Adrenal gland (tissue), 12 donors: ENCODE results near the gene ALOX5. TPM values are rescaled to one million over a fixed set of nuclear protein-coding genes. Genes with fewer than 3 reads are reported as not detected.

Experiments
- DNase-seq, 7 donors: peaks; one replicate each; pipeline ENCODE4 v3.0.0-alpha.2; 2019 to 2020
- H3K27ac ChIP-seq, 5 donors: fragments of 200-600 bp; sonication (generic) in 4 of 5; 1 replicate in 3 of 5; 2 replicates in 2 of 5; pipeline versions ENCODE4 v1.5.1 to v1.8.0; 2016 to 2020; ENCODE audit warnings: mild to moderate bottlenecking in 1 of 5
- H3K27me3 ChIP-seq: fragments of 200-600 bp; 2 replicates; pipeline ENCODE4 v1.8.0; 2021
- H3K36me3 ChIP-seq, 2 donors: fragments of 200-600 bp; replicated peaks in 1 of 2; 1 replicate in 1 of 2; 2 replicates in 1 of 2; pipeline versions ENCODE4 v1.5.1 to v1.8.0; 2018 to 2022
- H3K4me1 ChIP-seq, 2 donors: fragments of 200-600 bp; replicated peaks in 1 of 2; 1 replicate in 1 of 2; 2 replicates in 1 of 2; pipeline versions ENCODE4 v1.5.1 to v1.8.0; 2018 to 2021
- H3K4me3 ChIP-seq, 4 donors: fragments of 200-600 bp; sonication (generic) in 3 of 4; one replicate each; pipeline ENCODE4 v1.5.1; 2016 to 2018
- H3K9me3 ChIP-seq, 3 donors: fragments of 200-600 bp; sonication (generic) in 1 of 3; replicated peaks in 1 of 3; 1 replicate in 2 of 3; 2 replicates in 1 of 3; pipeline versions ENCODE4 v1.5.1 to v1.8.0; 2016 to 2021
- POLR2A ChIP-seq, 2 donors: fragments of 450-650 bp; IDR thresholded peaks; one replicate each; pipeline ENCODE4 v1.6.1; 2017; ENCODE audit warnings: antibody characterized with exemption in 2 of 2, mild to moderate bottlenecking in 2 of 2, moderate library complexity in 1 of 2
- WGBS, 4 donors: extraction: QIAGEN DNeasy Blood & Tissue Kit in 2 of 4; methylation state at CpG; one replicate each; pipeline versions ENCODE4 v1.1.5 to v1.1.7; 2013 to 2017; 5-methylcytosine and 5-hydroxymethylcytosine counted together
- intact Hi-C, 2 donors: fragments of 100-400 bp; cut with DNase I; formaldehyde crosslinking; loops; one replicate each; pipeline versions ENCODE4 v1.14.1 to v1.15.0; 2022 to 2023
- polyA plus RNA-seq, 3 donors: library from polyadenylated mRNA; stranded (reverse); fragments of 200-250 nt in 2 of 3; fragments of 350-450 nt in 1 of 3; fragmentation: Illumina TruSeq in 1 of 3; extraction: RNeasy Lipid Tissue Mini Kit (QIAGEN cat#74804) in 1 of 3; gene quantifications; one replicate each; pipeline ENCODE4 v1.2.3, GENCODE V29; 2013 to 2014
- total RNA-seq, 9 donors: library from RNA; depleted of rRNA in 4 of 9; stranded (reverse); fragments of >200 nt in 4 of 9; fragments of 120-200 nt in 1 of 9; fragmentation: NEBNext Ultra II Directional in 1 of 9; extraction: Animal tissue kit (Norgen Biotek cat#: 25700) in 1 of 9; gene quantifications; one replicate each; pipeline versions ENCODE4 v1.1.0 to v1.2.4, GENCODE V29; 2013 to 2023
- TF ChIP-seq, protein P1 (sequence below), 6 experiments: fragments of 450-650 bp in 4 of 6; fragments of 200-600 bp in 2 of 6; sonication (generic) in 1 of 6; IDR thresholded peaks; 1 replicate in 5 of 6; 2 replicates in 1 of 6; pipeline versions ENCODE4 v1.5.1 to v1.8.0; 2016 to 2021; ENCODE audit warnings: antibody characterized with exemption in 6 of 6, mild to moderate bottlenecking in 2 of 6, moderate library complexity in 1 of 6
- donor health status: healthy with polysubstance abuse.
- donor health status: Bipolar disorder and iron deficiency.
- donor health status: DM: yes; HTN: yes; CAD: no.
- donor health status: DM: no; HTN: no; CAD: no.
- donor health status: DM: no; HTN: no; CAD: no.
- donor health status: DM: yes; HTN: yes; CAD: no.

ALOX5 gene
- total and polyA plus RNA-seq, 12 donors: 1.00 to 60.0 (median 17.7) TPM

DNA sequence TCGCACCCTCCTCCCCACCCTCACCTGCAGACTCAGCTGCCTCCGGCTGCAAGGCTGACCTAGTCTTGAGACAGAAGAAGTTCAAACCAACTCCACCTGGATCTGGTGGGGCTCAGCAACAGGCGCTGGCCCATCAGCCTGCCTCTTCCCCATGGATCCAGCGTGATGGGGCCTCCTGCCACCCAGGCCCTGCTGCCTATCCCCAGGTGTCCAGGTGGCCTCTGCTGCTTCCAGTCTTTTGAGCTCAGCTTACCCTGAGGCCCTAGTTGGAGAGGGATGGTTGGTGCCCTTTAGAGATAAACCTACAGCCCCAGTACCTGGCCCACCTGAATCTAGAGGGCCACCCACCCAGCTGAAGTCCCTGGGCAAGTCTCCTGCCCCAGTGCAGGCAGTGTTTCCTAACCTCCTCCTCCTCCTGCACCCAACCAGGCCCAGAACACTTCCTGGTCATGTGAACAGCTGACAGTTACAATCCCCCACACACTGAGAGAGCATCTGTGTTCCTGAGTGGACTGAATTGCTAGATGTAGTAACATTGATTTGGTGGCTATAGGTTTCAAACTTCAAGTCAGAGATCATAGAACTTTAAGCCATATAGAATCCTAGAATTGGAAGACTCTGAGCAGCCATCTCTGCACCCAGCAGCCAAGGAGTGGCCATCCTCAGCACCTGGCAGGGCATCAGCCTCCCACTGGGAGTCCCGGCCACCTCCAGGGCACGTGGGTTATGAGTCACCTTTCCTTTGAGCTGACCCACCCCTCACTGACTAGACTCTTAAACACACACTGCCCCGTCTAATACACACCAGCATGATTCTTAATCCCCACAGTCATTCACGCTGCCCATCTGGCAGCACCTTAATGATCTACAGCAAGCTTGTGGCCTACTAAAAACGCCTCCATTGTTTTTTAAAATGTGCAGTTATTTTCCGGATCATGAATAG is 51.9 kb downstream of the ALOX5 start:
- Histone ChIP-seq H3K4me1 (peaks cover 0 to 6% of the 10 kb centered on the region in 2 donors), H3K27ac (no peak overlapping the region), H3K36me3 (no peaks in the 10 kb centered on the region), H3K9me3 (no peaks in the 10 kb centered on the region), H3K27me3 (peaks cover 17% of the 10 kb centered on the region), H3K4me3 (no peak overlapping the region)
- intact Hi-C loops: no loop called here
- 78 to 88% (median 82%) methylated on average over 8 to 10 of the region's 10 CpGs for WGBS, 4 donors
- no peak for DNase-seq
- TF ChIP-seq, protein P1, sequence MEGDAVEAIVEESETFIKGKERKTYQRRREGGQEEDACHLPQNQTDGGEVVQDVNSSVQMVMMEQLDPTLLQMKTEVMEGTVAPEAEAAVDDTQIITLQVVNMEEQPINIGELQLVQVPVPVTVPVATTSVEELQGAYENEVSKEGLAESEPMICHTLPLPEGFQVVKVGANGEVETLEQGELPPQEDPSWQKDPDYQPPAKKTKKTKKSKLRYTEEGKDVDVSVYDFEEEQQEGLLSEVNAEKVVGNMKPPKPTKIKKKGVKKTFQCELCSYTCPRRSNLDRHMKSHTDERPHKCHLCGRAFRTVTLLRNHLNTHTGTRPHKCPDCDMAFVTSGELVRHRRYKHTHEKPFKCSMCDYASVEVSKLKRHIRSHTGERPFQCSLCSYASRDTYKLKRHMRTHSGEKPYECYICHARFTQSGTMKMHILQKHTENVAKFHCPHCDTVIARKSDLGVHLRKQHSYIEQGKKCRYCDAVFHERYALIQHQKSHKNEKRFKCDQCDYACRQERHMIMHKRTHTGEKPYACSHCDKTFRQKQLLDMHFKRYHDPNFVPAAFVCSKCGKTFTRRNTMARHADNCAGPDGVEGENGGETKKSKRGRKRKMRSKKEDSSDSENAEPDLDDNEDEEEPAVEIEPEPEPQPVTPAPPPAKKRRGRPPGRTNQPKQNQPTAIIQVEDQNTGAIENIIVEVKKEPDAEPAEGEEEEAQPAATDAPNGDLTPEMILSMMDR (IDR thresholded peaks at IDR 0.05): no peak
- TF ChIP-seq POLR2A (IDR thresholded peaks at IDR 0.05): no peak

DNA sequence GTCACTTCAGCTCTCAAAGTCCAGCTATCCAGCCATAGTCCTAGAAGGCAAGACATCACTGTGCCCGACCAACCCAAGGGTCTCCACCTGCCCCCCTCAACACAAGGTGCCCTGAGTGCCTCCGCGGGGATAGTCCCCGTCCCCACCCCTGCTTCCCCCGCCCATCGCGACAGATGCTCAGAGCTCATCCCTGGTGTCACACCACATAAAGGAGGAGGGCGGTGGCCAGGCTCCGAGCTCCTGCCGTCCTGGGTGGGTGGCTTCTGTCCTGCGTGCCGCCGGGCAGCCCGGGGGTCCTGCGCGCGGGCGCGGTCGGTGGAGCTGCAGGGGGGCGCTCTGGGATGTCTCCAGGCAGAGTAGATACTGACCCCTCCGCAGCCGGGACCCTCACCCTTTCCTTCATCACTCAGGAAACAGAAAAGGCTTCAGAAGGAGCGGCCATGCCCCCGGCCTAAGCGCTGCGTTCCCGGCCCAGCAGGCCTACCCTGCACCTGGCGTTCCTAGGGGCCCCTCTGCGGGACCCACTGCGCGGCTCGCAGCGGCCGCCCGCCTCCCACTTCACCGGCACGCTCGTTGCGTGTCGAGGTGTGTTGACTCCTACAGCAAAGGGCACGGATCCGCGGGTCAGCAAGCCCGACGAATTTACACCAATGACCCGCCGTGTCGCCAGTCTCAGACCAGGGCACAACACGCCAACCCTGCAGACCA is 53.4 kb downstream of the ALOX5 start:
- peaks cover 17% of the 10 kb centered on the region for H3K27me3 ChIP-seq
- H3K27ac ChIP-seq: no peak overlapping the region
- TF ChIP-seq, protein P1 (IDR thresholded peaks at IDR 0.05): no peak
- TF ChIP-seq POLR2A (IDR thresholded peaks at IDR 0.05): no peak
- intact Hi-C loops: no loop called here
- H3K9me3 ChIP-seq: no peaks in the 10 kb centered on the region
- H3K4me3 ChIP-seq: no peak overlapping the region
- DNase-seq: no peak
- 24 to 44% (median 31%) methylated on average over 13 to 50 of the region's 50 CpGs for WGBS, 4 donors
- no peaks in the 10 kb centered on the region for H3K36me3 ChIP-seq
- H3K4me1 ChIP-seq: no peaks in the 10 kb centered on the region

DNA sequence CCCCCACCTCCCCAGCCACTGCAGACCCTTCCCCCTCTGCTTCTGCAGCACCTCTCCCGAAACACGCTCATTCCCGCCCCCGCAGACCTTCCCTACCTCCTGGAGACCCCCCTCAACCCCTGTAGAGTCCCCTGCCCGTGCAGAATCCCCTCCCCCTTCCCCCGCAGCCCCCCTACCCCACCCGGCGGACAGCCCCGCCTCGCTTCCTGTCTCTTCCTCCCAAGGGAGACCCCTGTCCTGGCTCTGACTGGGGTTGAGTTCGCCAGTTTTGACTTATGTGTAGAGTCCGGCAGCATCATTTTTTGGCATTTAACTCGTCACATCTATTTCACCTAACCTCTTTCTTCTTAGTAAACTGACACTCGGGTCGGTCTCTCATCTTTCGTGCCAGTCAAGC is 54.0 kb downstream of the ALOX5 start:
- H3K9me3 ChIP-seq: no peaks in the 10 kb centered on the region
- no peak for TF ChIP-seq POLR2A (IDR thresholded peaks at IDR 0.05)
- TF ChIP-seq, protein P1 (IDR thresholded peaks at IDR 0.05): no peak
- no peak overlapping the region for H3K27ac ChIP-seq
- no peaks in the 10 kb centered on the region for H3K4me1 ChIP-seq
- no peak overlapping the region for H3K4me3 ChIP-seq
- no peaks in the 10 kb centered on the region for H3K36me3 ChIP-seq
- intact Hi-C loops: no loop called here
- H3K27me3 ChIP-seq: peaks cover 17% of the 10 kb centered on the region
- 26 to 34% (median 32%) methylated on average over 12 to 16 of the region's 16 CpGs for WGBS, 4 donors
- no peak for DNase-seq
